GM04504 (cell line): ENCODE data around the gene PEAK1.

Experiments
- DNase-seq: peaks from one replicate; pipeline ENCODE4 v3.0.0-alpha.2; 2012; ENCODE audit warnings: low read depth

PEAK1 gene

DNA sequence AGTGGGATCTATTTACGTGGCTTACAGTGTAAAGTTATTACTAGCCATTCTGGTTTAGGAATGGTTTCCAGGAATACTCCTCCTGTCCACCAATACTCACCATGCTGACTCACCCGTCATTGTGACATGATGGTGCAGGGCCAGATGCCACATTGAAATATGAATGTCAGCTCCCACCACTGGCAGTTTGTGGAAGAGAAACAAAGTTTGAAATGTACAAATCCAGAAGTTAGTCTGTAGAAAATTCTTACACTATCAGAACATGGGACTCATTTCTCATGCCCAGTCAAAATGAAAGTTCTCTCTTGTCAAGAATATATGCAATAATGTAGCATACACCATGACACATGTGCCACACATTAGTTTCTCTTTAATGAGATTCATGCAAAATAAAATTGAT lies 334.6 kb downstream of the PEAK1 start:
- peak; percentile 50 for DNase-seq

- DNase-seq: no peak
Measured at GRCh38 chr15:77084436-77084835, 335.5 kb downstream of the PEAK1 start.

DNA sequence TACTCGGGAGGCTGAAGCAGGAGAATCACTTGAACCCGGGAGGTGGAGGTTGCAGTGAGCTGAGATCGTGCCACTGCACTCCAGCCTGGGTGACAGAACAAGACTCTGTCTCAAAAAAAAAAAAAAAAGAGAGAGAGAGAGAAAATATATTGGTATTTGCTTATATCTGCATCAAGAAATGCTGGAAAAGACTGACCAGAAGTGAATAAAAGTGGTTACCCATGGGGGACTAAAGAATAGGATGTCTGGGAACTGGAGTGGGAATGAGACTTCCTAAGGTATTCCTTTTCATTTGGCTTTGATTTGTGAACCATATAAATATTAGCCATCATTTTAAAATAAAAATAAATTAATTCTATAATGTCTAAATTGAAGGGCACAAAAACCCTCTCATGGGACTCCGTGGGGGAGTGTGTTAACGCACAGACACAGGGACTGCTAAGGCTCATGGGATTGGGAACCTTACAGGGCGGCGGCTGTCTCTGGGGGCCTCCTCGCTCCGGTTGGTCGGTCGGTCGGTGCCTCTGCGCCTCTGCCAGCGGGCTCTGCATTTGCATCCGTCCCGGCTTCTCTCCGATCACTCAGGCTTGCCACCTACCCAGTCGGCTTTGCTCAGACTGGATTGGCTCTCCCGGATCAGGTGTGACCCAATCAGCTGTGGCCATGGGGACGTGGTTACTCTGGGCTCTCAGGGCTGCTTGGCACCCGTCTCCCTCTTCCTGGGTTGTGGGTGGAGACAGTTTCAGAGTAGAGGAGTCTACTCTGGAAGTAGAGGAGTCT lies 336.3 kb downstream of the PEAK1 start:
- DNase-seq: no peak

DNA sequence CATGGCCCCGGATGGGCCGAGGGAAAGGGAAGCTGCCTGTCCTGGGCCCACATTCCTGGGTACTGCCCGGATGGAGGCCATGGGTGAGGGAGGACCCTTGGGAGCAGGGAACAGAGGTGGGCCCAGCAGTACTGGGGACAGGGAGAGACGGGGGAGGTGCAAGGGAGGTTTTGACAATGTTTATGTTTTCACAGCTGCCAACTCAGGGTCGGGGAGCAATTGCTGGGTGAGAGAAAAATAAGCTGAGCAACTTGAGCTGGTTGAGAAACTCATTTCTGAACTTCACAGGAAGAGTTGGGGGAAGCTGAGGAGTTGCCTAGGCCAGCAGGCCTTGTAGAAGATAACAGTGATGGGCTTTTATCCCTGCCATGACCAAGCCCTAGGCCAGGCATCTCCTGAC lies 337.9 kb downstream of the PEAK1 start:
- DNase-seq: no peak

- DNase-seq: no peak
Measured at GRCh38 chr15:77076323-77076915, 343.5 kb downstream of the PEAK1 start.

DNA sequence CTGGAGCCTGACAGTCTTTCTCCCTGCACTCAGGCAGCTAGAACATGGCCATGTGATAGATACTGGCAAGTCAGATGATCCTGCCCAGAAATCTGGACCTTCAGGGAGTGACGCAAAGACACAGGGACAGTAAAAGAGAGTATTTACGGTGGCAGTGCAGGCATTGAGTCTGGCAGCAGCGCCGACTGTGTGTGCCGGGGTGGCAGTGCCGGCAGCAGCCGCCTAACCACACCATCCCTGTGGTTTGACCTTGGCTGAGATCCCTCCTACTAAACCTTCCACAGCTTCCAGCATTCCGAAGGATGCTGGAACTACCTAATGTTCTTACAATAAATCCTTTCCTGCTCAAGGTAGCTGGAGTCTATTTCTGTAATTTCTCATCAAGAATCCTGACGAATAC lies 344.4 kb downstream of the PEAK1 start:
- DNase-seq: no peak

- no peak for DNase-seq
Measured at GRCh38 chr15:77074350-77074749, 345.6 kb downstream of the PEAK1 start.

GRCh38 chr15:77071305-77072223 lies 348.3 kb downstream of the PEAK1 start:
- no peak for DNase-seq

DNA sequence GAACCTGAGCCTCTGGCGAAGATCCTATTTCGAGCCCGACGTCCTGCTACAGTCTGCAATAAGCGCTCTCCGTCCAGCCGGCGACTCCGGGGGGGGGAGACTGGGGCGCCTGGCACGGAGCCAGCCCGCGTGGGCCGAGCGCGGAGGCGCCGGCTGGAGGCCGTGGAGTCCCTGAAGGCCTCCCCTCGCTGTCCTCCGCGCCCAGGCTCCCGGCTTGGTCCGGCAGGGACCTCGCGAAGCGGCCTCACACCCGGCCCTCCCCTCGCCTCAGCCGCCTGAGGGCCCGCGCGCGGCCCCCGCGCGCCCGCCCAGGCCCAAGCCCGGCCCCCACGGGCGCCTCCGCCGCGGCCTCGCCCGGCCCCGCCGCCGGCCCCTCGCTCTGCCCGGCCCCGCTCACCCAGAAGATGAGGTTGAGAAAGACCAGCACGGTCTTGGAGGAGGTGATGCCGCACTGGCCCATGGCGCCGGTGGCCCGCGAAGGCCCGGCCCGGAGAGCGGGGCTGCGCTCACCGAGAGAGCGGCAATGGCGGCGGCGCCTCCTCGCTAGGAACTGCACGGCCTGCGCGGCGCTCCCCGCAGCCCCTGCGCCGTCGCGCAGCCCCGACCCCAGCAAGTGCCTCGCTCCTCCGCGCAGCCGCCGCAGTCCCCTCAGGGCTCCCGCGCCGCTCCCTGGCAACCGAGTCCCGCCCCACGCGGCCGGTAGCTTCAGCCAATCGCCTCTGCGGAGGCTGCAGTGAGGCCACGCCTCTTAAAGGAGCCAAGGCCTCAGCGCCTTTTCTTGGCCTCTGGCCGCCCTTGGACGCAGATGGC lies 349.2 kb downstream of the PEAK1 start, which contains the start of gene TSPAN3:
TSS of gene TSPAN3 (minus strand) at position 615 of the 810 bp plus-strand sequence. CDS start at position 460, 155 bp downstream.
- peak; percentile 75 for DNase-seq

- no peak for DNase-seq
Measured at GRCh38 chr15:77070180-77070494, 349.8 kb downstream of the PEAK1 start.

DNA sequence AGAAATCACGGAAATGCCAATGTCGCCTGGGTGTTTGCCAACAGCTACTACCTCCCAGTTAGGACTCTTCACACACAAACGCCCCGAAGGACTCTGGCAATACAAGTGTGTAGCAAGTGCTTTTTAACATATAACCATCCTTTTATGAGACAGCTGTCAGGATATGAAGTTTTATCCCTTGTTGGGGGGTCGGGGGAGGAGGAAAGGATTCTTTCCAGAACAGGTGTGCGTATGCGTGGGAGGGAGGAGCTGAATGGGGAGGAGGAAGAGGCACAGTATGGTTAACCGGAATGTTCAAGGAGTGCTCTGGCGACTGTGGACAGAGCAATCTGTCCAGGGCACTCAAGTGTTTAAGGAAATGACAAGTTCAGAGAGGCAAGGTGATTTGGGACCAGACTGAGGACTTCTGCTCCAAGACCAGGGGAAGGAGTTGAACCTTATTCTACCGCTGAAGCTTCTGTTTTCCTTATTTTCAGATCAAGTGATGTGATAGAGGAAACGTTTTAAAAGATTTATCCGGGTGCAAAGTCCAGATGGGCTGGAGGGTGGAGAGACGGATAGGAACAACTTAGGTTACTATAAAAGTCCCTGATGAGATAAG lies 350.3 kb downstream of the PEAK1 start:
- DNase-seq: no peak

DNA sequence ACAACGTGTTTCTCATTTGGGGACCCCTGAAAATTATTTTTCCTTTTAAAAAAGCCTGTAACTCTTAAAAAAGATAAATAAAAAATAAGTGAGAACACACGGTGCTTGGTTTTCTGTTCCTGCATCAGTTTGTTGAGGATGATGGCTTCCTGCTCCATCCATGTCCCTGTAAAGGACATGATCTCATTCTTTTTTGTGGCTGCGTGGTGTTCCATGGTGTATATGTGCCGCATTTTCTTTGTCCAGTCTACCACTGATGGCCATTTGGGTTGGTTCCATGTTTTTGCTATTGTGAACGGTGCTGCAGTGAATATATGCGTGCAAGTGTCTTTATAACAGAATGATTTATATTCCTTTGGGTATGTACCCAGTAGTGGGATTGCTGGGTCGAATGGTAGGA lies 351.3 kb downstream of the PEAK1 start:
- no peak for DNase-seq

DNA sequence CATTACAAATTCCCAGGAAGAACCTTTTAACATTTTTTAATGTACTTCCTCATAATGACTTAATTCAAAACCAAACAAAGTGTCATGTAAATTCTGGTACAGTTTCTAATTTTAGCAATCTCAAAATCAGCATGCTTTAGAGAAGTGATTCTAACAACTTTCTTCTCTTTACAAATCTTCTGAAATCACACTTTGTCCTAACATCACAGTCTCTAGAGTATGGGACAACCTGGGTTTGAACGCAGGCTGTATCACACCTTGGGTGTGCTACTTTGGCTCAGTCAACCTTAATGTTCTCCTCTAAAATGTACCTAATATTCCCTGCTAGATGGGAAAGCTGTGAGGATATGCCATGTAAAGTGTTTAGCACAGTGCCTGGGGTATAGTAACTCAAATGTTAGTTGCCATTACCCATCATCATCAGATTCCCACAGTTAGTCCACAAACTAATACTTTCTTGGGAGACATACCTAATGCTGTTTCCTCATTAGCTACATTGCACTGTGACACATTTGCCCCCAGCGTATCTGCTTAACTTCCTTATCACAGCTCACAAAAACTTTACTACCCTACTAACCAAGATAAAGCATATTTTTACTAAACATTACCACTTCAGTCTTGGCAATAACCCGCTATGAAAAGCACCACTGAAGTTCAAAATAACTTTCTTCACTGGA lies 352.1 kb downstream of the PEAK1 start:
- no peak for DNase-seq

DNA sequence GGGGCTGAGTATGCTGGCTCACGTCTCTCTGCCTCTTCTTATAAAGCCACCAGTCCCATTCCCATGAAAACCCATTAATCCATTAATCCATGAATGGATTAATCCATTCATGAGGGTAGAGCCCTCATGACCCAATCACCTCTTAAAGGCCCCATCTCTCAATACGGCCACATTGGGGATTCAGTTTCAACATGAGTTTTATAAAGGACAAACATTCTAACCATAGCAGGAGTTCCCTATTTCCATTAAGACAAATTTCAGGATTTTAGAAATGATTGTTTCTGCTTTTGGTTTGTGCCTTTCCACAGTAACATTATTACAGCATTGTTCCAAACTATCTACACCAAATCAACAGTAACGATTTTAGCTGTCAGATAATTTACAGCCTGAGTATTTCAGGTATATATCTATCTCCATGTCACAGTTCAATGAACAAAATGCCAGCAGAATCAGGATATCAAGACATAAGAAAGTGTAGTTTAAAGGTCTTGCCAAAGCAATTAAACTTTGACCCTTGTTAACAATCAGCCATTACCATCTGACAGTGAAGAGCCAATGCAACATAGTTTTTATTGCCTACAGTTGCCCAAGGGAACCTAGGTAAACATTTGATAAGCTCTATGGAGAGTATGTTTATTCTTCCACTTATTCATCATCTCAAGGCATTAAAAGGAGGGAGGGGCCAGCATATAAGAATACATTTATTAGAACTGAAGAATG lies 352.8 kb downstream of the PEAK1 start:
- no peak for DNase-seq

DNA sequence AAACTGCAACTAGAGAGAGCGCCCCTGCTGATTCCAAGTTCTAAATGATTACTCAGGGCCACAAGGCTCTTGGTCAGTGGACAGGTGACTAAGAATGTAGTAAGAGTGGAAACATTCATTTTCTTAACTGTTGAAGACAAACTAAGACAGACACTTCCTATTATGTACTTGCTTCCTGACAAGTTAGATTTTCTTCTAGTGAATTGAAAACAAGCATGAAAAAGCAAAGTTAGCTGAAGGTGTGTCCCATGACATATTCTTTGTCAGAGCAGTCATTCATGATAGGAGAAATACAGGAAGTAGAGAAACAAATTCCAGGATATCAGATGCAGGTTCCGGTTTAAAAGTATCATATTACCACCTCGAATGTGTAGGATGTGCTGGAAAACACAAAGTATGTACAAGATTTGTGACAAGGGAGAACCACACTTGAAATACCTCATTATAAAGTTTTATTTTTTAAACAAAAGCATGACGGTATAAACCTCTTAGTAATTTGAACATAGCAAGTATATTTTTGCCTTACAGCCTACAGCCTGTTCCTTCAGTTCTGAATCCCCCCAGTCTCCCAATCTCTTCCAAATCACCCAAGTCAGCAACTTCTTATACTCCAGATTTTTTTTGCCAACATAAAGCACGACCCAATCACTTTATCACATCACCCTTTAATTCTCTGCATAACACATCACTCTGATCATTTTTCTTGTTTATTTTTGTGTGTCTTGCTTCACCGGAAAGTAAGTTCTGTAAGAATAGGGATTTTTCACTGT lies 355.2 kb downstream of the PEAK1 start:
- no peak for DNase-seq

GRCh38 chr15:77064063-77064462 lies 355.8 kb downstream of the PEAK1 start:
- DNase-seq: no peak

GRCh38 chr15:77063249-77063648 lies 356.7 kb downstream of the PEAK1 start:
- no peak for DNase-seq

- DNase-seq: no peak
Measured at GRCh38 chr15:77060546-77060945, 359.4 kb downstream of the PEAK1 start.

DNA sequence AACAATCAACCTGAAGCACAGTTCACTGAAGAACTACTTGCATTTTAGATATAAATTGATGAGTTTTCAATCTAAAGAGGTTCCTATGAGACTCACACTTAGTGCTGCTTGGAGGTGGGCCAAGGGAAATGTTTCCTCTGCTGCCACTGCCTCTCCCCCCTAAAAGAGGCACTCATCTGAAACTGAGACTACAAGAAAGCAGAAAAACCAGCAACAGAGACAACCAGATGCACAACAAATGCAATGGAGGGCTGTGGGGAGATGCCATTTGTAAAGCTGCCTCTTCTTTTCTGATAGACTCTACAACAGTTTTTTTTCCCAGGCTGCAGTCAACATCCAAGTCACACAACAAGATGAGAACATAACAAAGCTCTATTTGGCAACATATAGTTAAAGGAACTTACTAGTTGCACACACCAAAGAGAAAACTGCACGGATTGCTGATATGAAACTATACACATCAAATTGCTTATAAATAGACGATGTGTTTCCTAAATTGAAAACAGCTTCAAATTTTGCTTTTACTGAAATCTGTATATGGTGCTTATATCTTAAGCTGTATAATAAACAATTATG lies 360.0 kb downstream of the PEAK1 start:
- no peak for DNase-seq
